AG04449 (cell line): ENCODE data around the gene HIRA.

Source experiments
- CTCF ChIA-PET: fragments of 350-600 bp; formaldehyde crosslinking; extraction: SDS; loops from one replicate; lab custom pipeline; 2021; ENCODE audit warnings: antibody characterized with exemption; lab: Yijun Ruan, JAX
- POLR2A ChIA-PET: fragments of 400-600, 350-600 bp; formaldehyde crosslinking; extraction: SDS; loops from one replicate; lab custom pipeline; 2020; ENCODE audit warnings: antibody characterized with exemption, inconsistent platforms; lab: Yijun Ruan, JAX
- DNase-seq: peaks from one replicate; pipeline ENCODE4 v3.0.0-alpha.2; 2010; ENCODE audit warnings: low read depth, low spot score
- H3K4me3 ChIP-seq: 2 replicates; pipeline ENCODE4 v1.5.1; 2011; ENCODE audit warnings: low read depth, mild to moderate bottlenecking, control low read depth, low read length
- CTCF ChIP-seq: IDR thresholded peaks from one replicate; pipeline ENCODE4 v1.5.1; 2011; ENCODE audit warnings: mild to moderate bottlenecking, moderate library complexity, low read length, control low read depth, inconsistent platforms; ENCODE audit not compliant: insufficient read depth; ENCODE audit errors: missing control alignments

HIRA gene

DNA sequence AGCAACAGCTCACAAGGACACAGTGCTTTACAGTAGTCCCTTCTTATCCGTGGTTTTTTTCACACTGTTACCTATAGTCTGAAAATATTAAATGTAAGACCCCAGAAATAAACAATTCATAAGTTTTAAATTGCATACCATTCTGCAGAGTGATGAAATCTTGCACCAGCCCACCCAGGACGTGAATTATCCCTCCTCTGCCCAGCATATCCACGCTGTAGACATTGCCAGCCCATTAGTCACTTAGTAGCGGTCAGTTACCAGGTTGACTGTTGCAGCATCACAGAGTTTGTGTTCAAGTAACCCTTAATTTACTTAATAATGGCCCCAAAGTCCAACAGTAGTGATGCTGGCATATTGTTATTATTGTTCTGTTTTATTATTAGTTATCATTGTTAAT is 143.6 kb downstream of the HIRA start:
- CTCF ChIA-PET, result interaction anchor here (0.6 to 1.3 kb wide), 3 partner anchors 25 to 342 kb away, joined by 3 read pairs; no protein-coding TSS in a partner anchor
- POLR2A ChIA-PET, result no interaction called here

GRCh38 chr22:19287076-19287707 is 144.3 kb downstream of the HIRA start:
- CTCF ChIA-PET, result interaction anchor here (0.6 to 1.5 kb wide), 8 partner anchors 13 to 343 kb away, joined by 3 to 9 read pairs (median 3); partner anchors contain the start of gene SLC25A1
- no peak for DNase-seq
- no peak overlapping the region for H3K4me3 ChIP-seq
- POLR2A ChIA-PET, result no interaction called here
- TF ChIP-seq CTCF, result no peak

More for the DNA sequence above, 143.6 kb downstream of the HIRA start:
- peak; percentile 68 for DNase-seq
- no peak overlapping the region for H3K4me3 ChIP-seq
- TF ChIP-seq CTCF, result no peak

- TF ChIP-seq CTCF, result no peak
- no peak overlapping the region for H3K4me3 ChIP-seq
- POLR2A ChIA-PET, result no interaction called here
- CTCF ChIA-PET, result interaction anchor here (0.6 to 2.1 kb wide), 7 partner anchors 10 to 345 kb away, joined by 3 to 9 read pairs (median 4); partner anchors contain the start of gene SLC25A1
- no peak for DNase-seq
These were observed 145.7 kb downstream of the HIRA start for GRCh38 chr22:19285831-19286230.
